GM12865 (cell line): Measurements from ENCODE around the gene ATP2B2.

Experiments
- DNase-seq: peaks from one replicate; pipeline ENCODE4 v3.0.0; 2010; ENCODE audit warnings: low read depth
- H3K4me3 ChIP-seq: 2 replicates; pipeline ENCODE4 v1.5.1; 2011; ENCODE audit warnings: mild to moderate bottlenecking, low read depth, low read length, control low read depth
- TF ChIP-seq, protein P1 (sequence below): IDR thresholded peaks from 2 replicates; pipeline ENCODE4 v1.5.1; 2011; ENCODE audit warnings: low read length, control low read depth, low read depth, inconsistent platforms; ENCODE audit not compliant: insufficient read depth; ENCODE audit errors: missing control alignments

Gene ATP2B2

DNA sequence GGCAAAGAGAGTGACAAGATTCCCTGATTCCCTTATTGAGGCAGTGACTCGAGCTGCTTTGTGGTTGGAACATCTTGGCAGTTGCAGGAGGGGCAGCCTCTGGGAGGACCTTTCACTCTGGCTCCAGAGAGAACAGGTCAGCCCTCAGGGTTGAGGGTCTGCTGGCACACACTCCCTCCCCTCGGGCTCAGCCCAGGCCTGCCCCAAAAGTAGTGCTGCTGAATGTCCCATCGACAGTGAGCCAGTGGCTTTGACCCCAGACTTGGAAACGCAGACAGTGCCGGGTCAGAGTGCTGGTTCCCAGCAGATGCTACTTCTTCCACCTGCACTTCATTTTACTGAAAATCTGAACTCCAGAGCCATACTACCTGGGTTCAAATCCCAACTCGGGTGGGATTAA lies 25.6 kb upstream of the ATP2B2 start:
- DNase-seq, result no peak
- no peak overlapping the region for H3K4me3 ChIP-seq
- TF ChIP-seq, protein P1, sequence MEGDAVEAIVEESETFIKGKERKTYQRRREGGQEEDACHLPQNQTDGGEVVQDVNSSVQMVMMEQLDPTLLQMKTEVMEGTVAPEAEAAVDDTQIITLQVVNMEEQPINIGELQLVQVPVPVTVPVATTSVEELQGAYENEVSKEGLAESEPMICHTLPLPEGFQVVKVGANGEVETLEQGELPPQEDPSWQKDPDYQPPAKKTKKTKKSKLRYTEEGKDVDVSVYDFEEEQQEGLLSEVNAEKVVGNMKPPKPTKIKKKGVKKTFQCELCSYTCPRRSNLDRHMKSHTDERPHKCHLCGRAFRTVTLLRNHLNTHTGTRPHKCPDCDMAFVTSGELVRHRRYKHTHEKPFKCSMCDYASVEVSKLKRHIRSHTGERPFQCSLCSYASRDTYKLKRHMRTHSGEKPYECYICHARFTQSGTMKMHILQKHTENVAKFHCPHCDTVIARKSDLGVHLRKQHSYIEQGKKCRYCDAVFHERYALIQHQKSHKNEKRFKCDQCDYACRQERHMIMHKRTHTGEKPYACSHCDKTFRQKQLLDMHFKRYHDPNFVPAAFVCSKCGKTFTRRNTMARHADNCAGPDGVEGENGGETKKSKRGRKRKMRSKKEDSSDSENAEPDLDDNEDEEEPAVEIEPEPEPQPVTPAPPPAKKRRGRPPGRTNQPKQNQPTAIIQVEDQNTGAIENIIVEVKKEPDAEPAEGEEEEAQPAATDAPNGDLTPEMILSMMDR, result no peak

DNA sequence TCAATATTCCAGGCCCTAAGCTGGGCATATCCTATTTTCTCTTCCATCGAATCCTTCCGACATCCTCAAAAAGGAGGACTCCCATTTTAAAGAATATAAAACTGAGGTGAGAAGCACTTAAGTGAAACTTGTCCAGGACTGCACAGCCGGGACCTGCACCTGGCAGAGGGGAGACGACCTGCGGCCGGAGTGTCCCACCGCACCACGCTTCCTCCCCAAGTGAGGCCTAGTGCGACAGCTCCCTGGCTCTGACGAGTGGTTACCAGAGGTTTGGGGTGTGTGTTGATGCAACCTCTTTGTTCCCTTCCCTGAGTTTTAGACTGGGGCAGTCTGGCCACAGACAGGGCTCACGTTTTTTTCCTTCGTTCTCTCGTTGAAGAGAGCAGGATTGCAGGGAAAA lies 24.9 kb upstream of the ATP2B2 start:
- no peak for DNase-seq
- TF ChIP-seq, protein P1, result no peak
- no peak overlapping the region for H3K4me3 ChIP-seq

DNA sequence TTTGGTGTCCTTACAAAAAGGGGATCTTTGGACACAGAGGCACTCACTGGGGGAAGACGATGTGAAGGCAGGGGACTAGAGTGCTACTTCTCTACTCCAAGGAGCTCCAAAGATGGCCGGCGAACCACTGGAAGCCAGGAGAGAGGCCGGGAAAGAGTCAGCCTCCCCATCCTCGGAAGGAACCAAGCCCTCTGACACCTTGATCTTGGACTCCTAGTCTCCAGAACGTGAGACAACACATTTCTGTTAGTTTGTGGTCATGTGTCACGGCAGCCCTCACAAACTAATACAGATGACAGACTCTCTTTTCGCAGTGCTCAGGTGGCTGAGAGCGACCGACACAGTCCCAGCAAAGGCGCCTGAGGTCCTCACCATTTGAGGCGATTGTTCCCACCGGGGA lies 24.4 kb upstream of the ATP2B2 start:
- no peak for DNase-seq
- TF ChIP-seq, protein P1, result no peak
- no peak overlapping the region for H3K4me3 ChIP-seq

DNA sequence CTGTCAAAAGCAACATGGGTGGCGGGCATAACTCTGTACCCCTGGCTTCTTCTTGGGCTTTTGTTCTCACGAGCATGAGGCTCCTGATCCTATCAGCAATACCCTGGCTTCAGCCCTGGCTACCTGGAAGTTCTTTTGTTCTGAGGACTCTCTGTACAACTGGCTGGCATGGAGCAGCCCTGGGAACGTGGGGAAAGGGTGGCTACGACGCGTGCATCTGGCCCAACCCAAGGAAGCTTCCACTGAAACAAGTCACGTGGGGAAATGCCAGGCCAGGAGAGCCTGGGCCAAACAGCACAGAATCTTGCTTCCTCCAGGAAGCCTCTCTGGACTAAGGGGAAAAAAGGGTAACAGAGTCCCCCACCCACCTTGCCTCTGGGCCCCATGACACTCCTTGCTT lies 22.7 kb upstream of the ATP2B2 start:
- TF ChIP-seq, protein P1, result no peak
- H3K4me3 ChIP-seq, result no peak overlapping the region
- DNase-seq, result no peak

DNA sequence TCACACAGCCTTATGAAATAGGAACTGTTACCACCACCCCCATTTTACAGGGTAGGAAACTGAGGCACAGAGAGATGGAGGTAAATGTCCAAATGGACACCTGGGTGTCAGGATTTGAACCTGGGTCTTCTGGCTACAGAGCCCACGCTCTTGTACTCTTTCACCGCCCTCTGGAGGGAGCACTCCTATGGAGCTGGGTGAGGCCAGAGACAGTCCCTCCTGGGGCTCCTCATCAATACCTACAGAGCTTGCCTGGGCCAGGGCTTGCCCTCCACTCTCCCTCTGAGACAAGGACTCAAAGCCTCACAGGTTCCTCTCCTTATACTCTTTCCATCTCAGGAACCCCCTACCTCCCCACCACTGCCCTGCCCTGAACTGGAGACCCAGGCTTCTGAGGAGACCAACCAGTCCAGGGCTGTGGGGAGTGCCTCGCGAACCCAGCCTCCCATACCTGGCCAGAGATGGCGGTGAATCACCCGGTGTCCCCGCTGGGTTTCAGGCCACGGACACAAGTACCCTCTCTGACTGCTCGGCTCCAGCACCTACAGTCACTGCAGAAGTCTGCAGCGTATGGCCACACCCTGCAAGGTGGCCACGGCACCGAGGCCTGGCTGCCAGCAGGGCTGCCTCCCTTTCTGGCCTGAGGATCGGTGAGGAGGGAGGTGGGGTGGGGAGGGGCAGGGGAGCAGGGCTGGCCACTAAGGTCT lies 22.1 kb upstream of the ATP2B2 start:
- no peak for DNase-seq
- TF ChIP-seq, protein P1, result no peak
- H3K4me3 ChIP-seq, result no peak overlapping the region

DNA sequence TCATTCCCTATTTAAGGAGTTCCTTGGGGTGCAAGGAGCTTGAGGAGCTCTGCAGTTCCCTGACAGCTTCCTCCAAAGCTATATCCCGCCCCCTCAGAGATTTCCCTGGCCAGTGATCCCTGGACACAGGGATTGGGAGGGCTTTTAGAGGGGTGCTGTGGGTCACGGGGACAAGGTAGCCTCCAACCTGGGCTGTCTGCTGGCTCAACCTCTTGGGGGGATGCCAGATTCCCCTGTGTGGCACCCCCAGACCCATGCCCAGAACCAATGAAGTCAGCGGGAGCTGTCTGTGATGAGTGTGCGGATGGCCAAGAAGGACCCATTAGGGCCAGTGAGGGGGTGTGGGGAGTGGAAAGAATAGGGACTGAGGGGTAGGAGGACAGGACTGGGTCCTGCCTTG lies 21.0 kb upstream of the ATP2B2 start:
- no peak for DNase-seq
- TF ChIP-seq, protein P1, result no peak

DNA sequence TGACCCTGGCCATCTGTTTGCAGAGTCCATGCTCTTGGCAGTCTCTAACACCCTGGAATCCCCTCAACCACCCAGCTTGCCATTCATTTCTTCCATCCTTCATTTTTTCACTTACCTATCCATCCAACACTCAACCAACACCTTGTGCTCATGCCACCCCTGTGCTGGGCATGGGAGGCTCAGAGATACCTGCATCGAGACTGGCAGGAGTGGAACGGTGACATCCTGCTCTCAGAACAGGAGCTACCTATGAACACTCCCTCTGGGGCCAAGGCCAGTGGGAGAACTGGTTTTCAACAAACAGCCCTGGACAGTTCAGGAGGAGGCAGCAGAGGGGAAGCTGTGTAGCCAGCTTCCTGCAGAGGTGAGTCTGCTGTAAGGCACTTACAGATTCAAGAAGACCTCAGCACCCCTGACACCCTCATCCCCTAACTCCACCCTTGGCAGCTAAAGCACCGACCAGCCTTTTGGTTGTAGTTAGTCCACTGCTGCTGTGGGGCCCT lies 19.5 kb upstream of the ATP2B2 start:
- TF ChIP-seq, protein P1, result no peak
- H3K4me3 ChIP-seq, result no peak overlapping the region
- no peak for DNase-seq

More for the DNA sequence above, 21.0 kb upstream of the ATP2B2 start:
- H3K4me3 ChIP-seq, result no peak overlapping the region
